ENCODE measurements around the gene TTPAL.

GRCh38 chr20:44516491-44516890, 40.8 kb downstream of the TTPAL start:
- TF ChIP-seq CTCF (IDR thresholded peaks at IDR 0.05): no peak
- TF ChIP-seq POLR2A (IDR thresholded peaks at IDR 0.05): no peak

Data from esophagus squamous epithelium (tissue), 4 donors.